A549 (cell line): ENCODE data around the gene FAM162A. TPM values are rescaled to one million over a fixed set of nuclear protein-coding genes. Genes with fewer than 3 reads are reported as not detected.

ENCODE experiments used
- ATAC-seq, 2 experiments: fragments of 200-7000 bp in 1 of 2; fragments of >200 bp in 1 of 2; cut with Nextera tagmentation in 1 of 2; cut with Tn5 transposase in 1 of 2; 3 replicates each; pipeline versions ENCODE4 v1.8.0 to v1.9.1; 2018 to 2020; ENCODE audit warnings: mild to moderate bottlenecking in 1 of 2, moderate library complexity in 1 of 2
- CTCF ChIA-PET: fragments of 300-600 bp; sonication (Branson Sonifier 250); formaldehyde crosslinking; extraction: SDS; loops from one replicate; lab custom pipeline; 2021; ENCODE audit warnings: antibody characterized with exemption, inconsistent platforms; lab: Yijun Ruan, JAX
- POLR2A ChIA-PET: fragments of 350-600 bp; formaldehyde crosslinking; extraction: SDS; loops from one replicate; lab custom pipeline; 2021; ENCODE audit warnings: antibody characterized with exemption, inconsistent platforms; lab: Yijun Ruan, JAX
- DNase-seq, 2 experiments: peaks; one replicate each; pipeline versions ENCODE4 v3.0.0 to v3.0.0-alpha.2; 2011 to 2016; ENCODE audit warnings: low read depth in 1 of 2, low spot score in 1 of 2
- FAIRE-seq: peaks from 2 replicates; lab custom pipeline; 2011; peaks lifted over from hg19 to GRCh38; lab: Jason Lieb, UNC
- H3K27ac ChIP-seq, 2 experiments: fragments of >200 bp; sonication (Bioruptor Twin); formaldehyde crosslinking; 3 replicates each; pipeline ENCODE4 v1.5.1; 2016 to 2017
- H3K4me1 ChIP-seq: fragments of >200 bp; sonication (Bioruptor Twin); formaldehyde crosslinking; 3 replicates; pipeline ENCODE4 v1.6.1; 2016
- H3K4me2 ChIP-seq: fragments of >200 bp; sonication (Bioruptor Twin); formaldehyde crosslinking; 3 replicates; pipeline ENCODE4 v1.6.1; 2016
- H3K4me3 ChIP-seq: fragments of >200 bp; sonication (Bioruptor Twin); formaldehyde crosslinking; 3 replicates; pipeline ENCODE4 v1.5.1; 2016
- H3K9me3 ChIP-seq: fragments of >200 bp; sonication (Bioruptor Twin); formaldehyde crosslinking; 3 replicates; pipeline ENCODE4 v1.6.1; 2016
- CBX8 ChIP-seq: fragments of 200-600 bp; sonication (generic); IDR thresholded peaks from 2 replicates; pipeline ENCODE4 v1.6.1; 2016
- FOSB ChIP-seq: fragments of 250-450 bp; sonication (Bioruptor Pico); IDR thresholded peaks from 2 replicates; pipeline ENCODE4 v1.5.0; 2020; ENCODE audit warnings: mild to moderate bottlenecking, moderate library complexity
- FOXS1 ChIP-seq: fragments of 250-450 bp; sonication (Bioruptor Pico); IDR thresholded peaks from 2 replicates; pipeline ENCODE4 v1.5.0; 2020; ENCODE audit warnings: mild to moderate bottlenecking, moderate library complexity
- HDAC2 ChIP-seq: fragments of 200-600 bp; sonication (generic); IDR thresholded peaks from 2 replicates; pipeline ENCODE4 v1.6.1; 2016
- JUN ChIP-seq, 2 experiments: fragments of >200 bp; sonication (Bioruptor Twin); formaldehyde crosslinking; IDR thresholded peaks; 2 replicates in 1 of 2; 3 replicates in 1 of 2; pipeline ENCODE4 v1.6.1; 2016 to 2017
- JUNB ChIP-seq: fragments of >200 bp; sonication (Bioruptor Twin); formaldehyde crosslinking; IDR thresholded peaks from 2 replicates; pipeline ENCODE4 v1.6.1; 2016
- POLR2A ChIP-seq: IDR thresholded peaks from 2 replicates; pipeline ENCODE4 v1.6.1; 2012; ENCODE audit warnings: mild to moderate bottlenecking, low read length
- POLR2AphosphoS2 ChIP-seq: conservative IDR thresholded peaks from 2 replicates; pipeline ENCODE4 v1.6.1; 2012; ENCODE audit warnings: low read length, improper control_type of control experiment, inconsistent platforms
- RARB ChIP-seq: fragments of 250-450 bp; sonication (Bioruptor Pico); IDR thresholded peaks from 2 replicates; pipeline ENCODE4 v1.8.0; 2021; ENCODE audit warnings: mild to moderate bottlenecking, moderate library complexity
- RCOR1 ChIP-seq: fragments of 150-350 bp; IDR thresholded peaks from 2 replicates; pipeline ENCODE4 v1.6.1; 2014; ENCODE audit warnings: antibody characterized with exemption, low read length, low read depth
- RNF2 ChIP-seq: fragments of 200-600 bp; sonication (generic); IDR thresholded peaks from 2 replicates; pipeline ENCODE4 v1.6.1; 2016; ENCODE audit warnings: low read depth, mild to moderate bottlenecking, antibody characterized with exemption, moderate library complexity, borderline replicate concordance
- SMC3 ChIP-seq: fragments of >200 bp; sonication (Bioruptor Twin); formaldehyde crosslinking; IDR thresholded peaks from 3 replicates; pipeline ENCODE4 v1.6.1; 2018; ENCODE audit warnings: inconsistent platforms
- TFCP2L1 ChIP-seq: fragments of 250-450 bp; sonication (Bioruptor Pico); IDR thresholded peaks from 2 replicates; pipeline ENCODE4 v1.5.0; 2021; ENCODE audit warnings: mild to moderate bottlenecking
- ZFP36 ChIP-seq: fragments of 450-650 bp; IDR thresholded peaks from 2 replicates; pipeline ENCODE4 v1.6.1; 2014; ENCODE audit warnings: borderline replicate concordance; ENCODE audit not compliant: partially characterized antibody
- WGBS: methylation state at CpG from one replicate; pipeline ENCODE4 v1.1.6; 2017; ENCODE audit errors: missing lambda C conversion rate; 5-methylcytosine and 5-hydroxymethylcytosine counted together
- polyA plus RNA-seq, 4 experiments: library from polyadenylated mRNA; depleted of rRNA in 3 of 4; stranded (reverse); fragments of >200 nt; fragmentation: RNase III in 1 of 4; extraction: RNeasy Plus Mini Kit Qiagen cat#74134 plus additional on column Dnase treatment in 1 of 4; gene quantifications; 2 replicates in 3 of 4; 3 replicates in 1 of 4; pipeline ENCODE4 v1.2.3, GENCODE V29; 2011 to 2017
- TF ChIP-seq, protein P1 (sequence below): fragments of 150-350 bp; IDR thresholded peaks from 2 replicates; pipeline ENCODE4 v1.6.1; 2014; ENCODE audit warnings: low read depth, mild to moderate bottlenecking, low read length
- TF ChIP-seq, protein P2 (sequence below): fragments of >200 bp; sonication (Bioruptor Twin); formaldehyde crosslinking; IDR thresholded peaks from 3 replicates; pipeline ENCODE4 v1.6.1; 2016
- TF ChIP-seq, protein P3 (sequence below): fragments of 200-600 bp; sonication (generic); IDR thresholded peaks from 2 replicates; pipeline ENCODE4 v1.6.1; 2016; ENCODE audit warnings: antibody characterized with exemption, mild to moderate bottlenecking, moderate library complexity
- TF ChIP-seq, protein P4 (sequence below): IDR thresholded peaks from 2 replicates; pipeline ENCODE4 v1.6.1; 2012
- TF ChIP-seq, protein P5 (sequence below): IDR thresholded peaks from 2 replicates; pipeline ENCODE4 v1.6.1; 2012; ENCODE audit warnings: low read depth, borderline replicate concordance
- TF ChIP-seq, protein P6 (sequence below): IDR thresholded peaks from 2 replicates; pipeline ENCODE4 v1.6.1; 2012
- TF ChIP-seq, protein P7 (sequence below): fragments of 250-450 bp; sonication (Bioruptor Pico); IDR thresholded peaks from 2 replicates; pipeline ENCODE4 v1.5.0; 2021; ENCODE audit warnings: mild to moderate bottlenecking, moderate library complexity, borderline replicate concordance
- TF ChIP-seq, protein P8 (sequence below): fragments of 250-450 bp; sonication (Bioruptor Pico); IDR thresholded peaks from 2 replicates; pipeline ENCODE4 v1.5.0; 2020; ENCODE audit warnings: low read depth, mild to moderate bottlenecking, moderate library complexity

FAM162A gene
- polyA plus RNA-seq, 2 of the 4 experiments (the other 2 are of a cell fraction), result 41.8 to 61.1 TPM

DNA sequence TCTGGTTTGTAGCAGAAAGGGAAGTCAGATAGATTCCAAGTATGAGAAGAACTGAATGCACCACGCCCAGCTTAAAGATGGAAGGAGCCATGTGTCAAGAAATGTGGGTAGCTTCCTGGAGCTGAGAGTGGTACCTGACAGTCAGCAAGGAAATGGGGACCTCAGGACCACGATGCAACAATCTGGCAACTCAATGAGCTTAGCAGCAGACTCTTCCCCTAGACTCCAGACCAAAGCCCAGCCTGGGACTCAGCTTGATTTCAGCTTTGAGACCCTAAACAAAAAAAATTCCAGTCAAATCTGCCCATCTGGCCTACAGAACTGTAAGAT lies 25.3 kb upstream of the FAM162A start (continued):
- TF ChIP-seq, protein P1, sequence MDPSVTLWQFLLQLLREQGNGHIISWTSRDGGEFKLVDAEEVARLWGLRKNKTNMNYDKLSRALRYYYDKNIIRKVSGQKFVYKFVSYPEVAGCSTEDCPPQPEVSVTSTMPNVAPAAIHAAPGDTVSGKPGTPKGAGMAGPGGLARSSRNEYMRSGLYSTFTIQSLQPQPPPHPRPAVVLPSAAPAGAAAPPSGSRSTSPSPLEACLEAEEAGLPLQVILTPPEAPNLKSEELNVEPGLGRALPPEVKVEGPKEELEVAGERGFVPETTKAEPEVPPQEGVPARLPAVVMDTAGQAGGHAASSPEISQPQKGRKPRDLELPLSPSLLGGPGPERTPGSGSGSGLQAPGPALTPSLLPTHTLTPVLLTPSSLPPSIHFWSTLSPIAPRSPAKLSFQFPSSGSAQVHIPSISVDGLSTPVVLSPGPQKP, result no peak
- no peak for TF ChIP-seq TFCP2L1 (CRISPR knock-in tag)
- TF ChIP-seq, protein P2, sequence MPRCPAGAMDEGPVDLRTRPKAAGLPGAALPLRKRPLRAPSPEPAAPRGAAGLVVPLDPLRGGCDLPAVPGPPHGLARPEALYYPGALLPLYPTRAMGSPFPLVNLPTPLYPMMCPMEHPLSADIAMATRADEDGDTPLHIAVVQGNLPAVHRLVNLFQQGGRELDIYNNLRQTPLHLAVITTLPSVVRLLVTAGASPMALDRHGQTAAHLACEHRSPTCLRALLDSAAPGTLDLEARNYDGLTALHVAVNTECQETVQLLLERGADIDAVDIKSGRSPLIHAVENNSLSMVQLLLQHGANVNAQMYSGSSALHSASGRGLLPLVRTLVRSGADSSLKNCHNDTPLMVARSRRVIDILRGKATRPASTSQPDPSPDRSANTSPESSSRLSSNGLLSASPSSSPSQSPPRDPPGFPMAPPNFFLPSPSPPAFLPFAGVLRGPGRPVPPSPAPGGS, result no peak
- no peak for TF ChIP-seq SMC3

DNA sequence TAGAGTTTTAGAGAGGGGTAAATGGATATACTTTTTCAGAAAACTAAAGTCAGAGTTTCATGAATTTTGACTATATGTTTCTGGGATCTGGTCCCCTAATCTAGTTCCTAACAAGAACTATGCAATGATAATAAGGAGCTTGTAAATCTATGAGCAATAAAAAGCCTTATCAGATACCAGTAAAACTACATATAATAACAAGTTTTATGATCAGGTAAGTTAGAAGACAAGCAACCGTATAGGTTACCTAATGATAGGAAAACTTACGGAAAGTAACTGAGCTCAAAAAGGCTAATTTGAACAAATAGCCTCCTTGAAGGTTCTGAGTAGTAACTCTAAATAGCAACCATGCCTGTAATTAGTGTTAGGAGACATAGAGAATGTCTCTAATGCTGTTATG lies 22.0 kb upstream of the FAM162A start:
- DNase-seq, result no peak
- Histone ChIP-seq H3K4me3 (no peak overlapping the region), H3K9me3 (no peaks in the 10 kb centered on the region), H3K27ac (no peak overlapping the region), H3K4me2 (no peak overlapping the region), H3K4me1 (peaks cover 25% of the 10 kb centered on the region)
- ATAC-seq, result no peak
- 97% methylated on average over 2 of the region's 2 CpGs for WGBS
- no peak for TF ChIP-seq RARB
- no peak for TF ChIP-seq CBX8
- TF ChIP-seq, protein P3, sequence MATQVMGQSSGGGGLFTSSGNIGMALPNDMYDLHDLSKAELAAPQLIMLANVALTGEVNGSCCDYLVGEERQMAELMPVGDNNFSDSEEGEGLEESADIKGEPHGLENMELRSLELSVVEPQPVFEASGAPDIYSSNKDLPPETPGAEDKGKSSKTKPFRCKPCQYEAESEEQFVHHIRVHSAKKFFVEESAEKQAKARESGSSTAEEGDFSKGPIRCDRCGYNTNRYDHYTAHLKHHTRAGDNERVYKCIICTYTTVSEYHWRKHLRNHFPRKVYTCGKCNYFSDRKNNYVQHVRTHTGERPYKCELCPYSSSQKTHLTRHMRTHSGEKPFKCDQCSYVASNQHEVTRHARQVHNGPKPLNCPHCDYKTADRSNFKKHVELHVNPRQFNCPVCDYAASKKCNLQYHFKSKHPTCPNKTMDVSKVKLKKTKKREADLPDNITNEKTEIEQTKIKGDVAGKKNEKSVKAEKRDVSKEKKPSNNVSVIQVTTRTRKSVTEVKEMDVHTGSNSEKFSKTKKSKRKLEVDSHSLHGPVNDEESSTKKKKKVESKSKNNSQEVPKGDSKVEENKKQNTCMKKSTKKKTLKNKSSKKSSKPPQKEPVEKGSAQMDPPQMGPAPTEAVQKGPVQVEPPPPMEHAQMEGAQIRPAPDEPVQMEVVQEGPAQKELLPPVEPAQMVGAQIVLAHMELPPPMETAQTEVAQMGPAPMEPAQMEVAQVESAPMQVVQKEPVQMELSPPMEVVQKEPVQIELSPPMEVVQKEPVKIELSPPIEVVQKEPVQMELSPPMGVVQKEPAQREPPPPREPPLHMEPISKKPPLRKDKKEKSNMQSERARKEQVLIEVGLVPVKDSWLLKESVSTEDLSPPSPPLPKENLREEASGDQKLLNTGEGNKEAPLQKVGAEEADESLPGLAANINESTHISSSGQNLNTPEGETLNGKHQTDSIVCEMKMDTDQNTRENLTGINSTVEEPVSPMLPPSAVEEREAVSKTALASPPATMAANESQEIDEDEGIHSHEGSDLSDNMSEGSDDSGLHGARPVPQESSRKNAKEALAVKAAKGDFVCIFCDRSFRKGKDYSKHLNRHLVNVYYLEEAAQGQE, result no peak
- TF ChIP-seq, protein P4, sequence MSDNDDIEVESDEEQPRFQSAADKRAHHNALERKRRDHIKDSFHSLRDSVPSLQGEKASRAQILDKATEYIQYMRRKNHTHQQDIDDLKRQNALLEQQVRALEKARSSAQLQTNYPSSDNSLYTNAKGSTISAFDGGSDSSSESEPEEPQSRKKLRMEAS, result no peak
- TF ChIP-seq JUN (IDR thresholded peaks at IDR 0.05), result no peak
- TF ChIP-seq, protein P5, sequence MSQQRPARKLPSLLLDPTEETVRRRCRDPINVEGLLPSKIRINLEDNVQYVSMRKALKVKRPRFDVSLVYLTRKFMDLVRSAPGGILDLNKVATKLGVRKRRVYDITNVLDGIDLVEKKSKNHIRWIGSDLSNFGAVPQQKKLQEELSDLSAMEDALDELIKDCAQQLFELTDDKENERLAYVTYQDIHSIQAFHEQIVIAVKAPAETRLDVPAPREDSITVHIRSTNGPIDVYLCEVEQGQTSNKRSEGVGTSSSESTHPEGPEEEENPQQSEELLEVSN, result no peak
- no peak for TF ChIP-seq ZFP36
- TF ChIP-seq FOSB (CRISPR knock-in tag), result no peak
- no peak for TF ChIP-seq JUNB
- no peak for TF ChIP-seq POLR2AphosphoS2
- TF ChIP-seq FOXS1 (CRISPR knock-in tag), result no peak
- no peak for TF ChIP-seq HDAC2
- TF ChIP-seq, protein P6, sequence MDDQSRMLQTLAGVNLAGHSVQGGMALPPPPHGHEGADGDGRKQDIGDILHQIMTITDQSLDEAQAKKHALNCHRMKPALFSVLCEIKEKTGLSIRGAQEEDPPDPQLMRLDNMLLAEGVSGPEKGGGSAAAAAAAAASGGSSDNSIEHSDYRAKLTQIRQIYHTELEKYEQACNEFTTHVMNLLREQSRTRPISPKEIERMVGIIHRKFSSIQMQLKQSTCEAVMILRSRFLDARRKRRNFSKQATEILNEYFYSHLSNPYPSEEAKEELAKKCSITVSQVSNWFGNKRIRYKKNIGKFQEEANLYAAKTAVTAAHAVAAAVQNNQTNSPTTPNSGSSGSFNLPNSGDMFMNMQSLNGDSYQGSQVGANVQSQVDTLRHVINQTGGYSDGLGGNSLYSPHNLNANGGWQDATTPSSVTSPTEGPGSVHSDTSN, result no peak
- TF ChIP-seq, protein P7, sequence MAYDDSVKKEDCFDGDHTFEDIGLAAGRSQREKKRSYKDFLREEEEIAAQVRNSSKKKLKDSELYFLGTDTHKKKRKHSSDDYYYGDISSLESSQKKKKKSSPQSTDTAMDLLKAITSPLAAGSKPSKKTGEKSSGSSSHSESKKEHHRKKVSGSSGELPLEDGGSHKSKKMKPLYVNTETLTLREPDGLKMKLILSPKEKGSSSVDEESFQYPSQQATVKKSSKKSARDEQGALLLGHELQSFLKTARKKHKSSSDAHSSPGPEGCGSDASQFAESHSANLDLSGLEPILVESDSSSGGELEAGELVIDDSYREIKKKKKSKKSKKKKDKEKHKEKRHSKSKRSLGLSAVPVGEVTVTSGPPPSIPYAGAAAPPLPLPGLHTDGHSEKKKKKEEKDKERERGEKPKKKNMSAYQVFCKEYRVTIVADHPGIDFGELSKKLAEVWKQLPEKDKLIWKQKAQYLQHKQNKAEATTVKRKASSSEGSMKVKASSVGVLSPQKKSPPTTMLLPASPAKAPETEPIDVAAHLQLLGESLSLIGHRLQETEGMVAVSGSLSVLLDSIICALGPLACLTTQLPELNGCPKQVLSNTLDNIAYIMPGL (CRISPR knock-in tag), result no peak
- no peak for TF ChIP-seq RNF2
- no peak for TF ChIP-seq POLR2A
- no peak for TF ChIP-seq RCOR1
- TF ChIP-seq, protein P8, sequence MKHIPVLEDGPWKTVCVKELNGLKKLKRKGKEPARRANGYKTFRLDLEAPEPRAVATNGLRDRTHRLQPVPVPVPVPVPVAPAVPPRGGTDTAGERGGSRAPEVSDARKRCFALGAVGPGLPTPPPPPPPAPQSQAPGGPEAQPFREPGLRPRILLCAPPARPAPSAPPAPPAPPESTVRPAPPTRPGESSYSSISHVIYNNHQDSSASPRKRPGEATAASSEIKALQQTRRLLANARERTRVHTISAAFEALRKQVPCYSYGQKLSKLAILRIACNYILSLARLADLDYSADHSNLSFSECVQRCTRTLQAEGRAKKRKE (CRISPR knock-in tag), result no peak
- FAIRE-seq, result no peak
- ChIA-PET CTCF (interaction anchor here (1.3 kb wide), 1 partner anchor 55 kb away, joined by 3 read pairs; no protein-coding TSS in a partner anchor), POLR2A (interaction anchor here (0.9 kb wide), 1 partner anchor 22 kb away, joined by 4 read pairs; the partner anchor contains the start of gene FAM162A)
